Activated T-cell treated with anti-CD3 and anti-CD28 coated beads, Interleukin-2, amount 50 U/mL, for 1 hour (primary cell): Measurements from ENCODE around the gene WDR74.
"Not testable (repeated sequence)": the region's sequence is repeated elsewhere in the genome, so short reads cannot be mapped to it uniquely, and the experiment has no call there.

Experiments used
- DNase-seq: peaks from one replicate; pipeline ENCODE4 v3.0.0-alpha.2; 2020

Gene WDR74

GRCh38 chr11:62859281-62859703 is 19.9 kb upstream of the WDR74 start:
- not testable (repeated sequence) for DNase-seq

- DNase-seq, result no peak
Observed at GRCh38 chr11:62858201-62858600, 18.8 kb upstream of the WDR74 start.

DNA sequence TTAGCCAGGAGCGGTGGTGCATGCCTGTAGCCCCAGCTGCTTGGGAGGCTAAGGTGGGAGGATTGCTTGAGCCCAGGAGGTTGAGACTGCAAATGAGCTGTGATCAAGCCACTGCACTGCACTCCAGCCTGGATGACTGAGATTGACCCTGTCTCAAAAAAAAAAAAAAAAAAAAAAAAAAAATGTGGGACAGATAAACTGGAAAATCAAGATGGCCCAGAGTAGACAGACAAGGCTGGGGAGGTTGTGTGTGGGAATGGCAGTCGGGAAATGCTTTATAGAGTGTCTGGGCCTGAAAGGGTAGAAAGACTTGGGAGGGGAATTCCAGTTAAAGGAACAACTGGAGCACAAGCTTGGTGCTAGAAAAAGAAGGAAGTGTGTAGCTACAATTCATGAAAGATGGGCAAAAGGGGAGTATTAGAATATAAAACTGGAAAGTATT is 18.2 kb upstream of the WDR74 start:
- DNase-seq, result no peak

GRCh38 chr11:62856333-62856895 is 17.0 kb upstream of the WDR74 start:
- no peak for DNase-seq

DNA sequence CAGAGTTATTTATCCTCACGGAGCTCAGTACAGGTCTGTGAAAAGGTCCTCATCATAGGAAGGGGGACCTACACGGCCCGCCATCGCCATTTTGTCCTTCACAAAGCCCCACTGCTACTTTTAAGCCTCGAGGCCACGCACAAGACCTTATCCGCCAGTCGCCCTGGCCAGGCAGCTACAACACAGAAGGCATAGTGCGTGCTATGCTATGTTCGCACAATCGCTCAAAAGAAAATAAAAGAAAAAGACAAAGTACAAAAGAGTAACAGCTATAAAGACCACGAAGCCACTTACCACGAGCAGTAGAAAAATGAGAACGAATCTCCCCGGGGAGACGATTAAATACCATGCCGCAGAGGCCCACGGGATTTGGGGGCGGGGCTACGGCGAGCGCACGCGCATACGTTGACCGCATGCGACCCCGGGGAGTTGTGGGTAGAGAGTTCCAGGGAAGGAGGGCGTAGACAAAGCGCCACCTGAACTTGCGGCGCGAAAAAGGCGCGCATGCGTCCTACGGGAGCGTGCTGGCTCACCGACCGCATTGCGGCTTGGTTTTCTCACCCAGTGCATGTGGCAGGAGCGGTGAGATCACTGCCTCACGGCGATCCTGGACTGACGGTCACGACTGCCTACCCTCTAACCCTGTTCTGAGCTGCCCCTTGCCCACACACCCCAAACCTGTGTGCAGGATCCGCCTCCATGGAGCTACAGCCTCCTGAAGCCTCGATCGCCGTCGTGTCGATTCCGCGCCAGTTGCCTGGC is 16.4 kb upstream of the WDR74 start:
- peak; percentile 99 for DNase-seq

DNA sequence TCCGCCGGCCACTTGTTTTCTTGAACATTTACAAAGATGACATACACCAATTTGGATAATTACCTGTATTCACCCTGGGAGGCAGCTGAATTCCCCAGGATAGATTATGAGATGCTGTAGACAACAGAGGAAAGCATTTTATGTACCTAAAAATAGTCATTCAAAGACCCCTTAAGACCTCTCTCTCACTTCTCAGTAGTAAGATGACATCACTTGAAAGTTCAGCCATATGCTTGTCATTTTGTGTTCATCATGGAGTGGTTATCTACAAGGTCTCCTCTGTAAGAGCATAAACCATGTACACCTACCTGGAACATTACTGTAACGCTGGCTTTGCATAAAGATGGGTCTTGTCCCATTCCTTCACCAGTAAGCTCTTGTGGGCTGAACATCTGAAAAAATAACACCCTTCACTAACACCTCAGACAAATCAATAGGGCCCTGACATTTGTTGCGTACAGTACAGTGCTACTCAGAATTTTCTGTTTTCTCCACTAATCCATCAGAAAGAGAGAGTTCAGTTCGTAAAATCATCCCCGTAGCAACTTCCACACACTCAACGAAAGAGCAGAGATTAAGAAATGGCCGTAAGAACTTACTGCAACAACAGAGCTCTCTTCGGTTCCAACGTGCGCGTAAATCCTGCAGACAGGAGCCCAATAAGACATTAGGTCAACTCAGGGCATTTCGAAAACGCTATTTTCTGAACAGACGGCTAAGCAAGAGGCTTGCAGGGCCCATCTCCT is 15.6 kb upstream of the WDR74 start:
- no peak for DNase-seq

GRCh38 chr11:62854013-62854824 is 14.8 kb upstream of the WDR74 start:
- no peak for DNase-seq

DNA sequence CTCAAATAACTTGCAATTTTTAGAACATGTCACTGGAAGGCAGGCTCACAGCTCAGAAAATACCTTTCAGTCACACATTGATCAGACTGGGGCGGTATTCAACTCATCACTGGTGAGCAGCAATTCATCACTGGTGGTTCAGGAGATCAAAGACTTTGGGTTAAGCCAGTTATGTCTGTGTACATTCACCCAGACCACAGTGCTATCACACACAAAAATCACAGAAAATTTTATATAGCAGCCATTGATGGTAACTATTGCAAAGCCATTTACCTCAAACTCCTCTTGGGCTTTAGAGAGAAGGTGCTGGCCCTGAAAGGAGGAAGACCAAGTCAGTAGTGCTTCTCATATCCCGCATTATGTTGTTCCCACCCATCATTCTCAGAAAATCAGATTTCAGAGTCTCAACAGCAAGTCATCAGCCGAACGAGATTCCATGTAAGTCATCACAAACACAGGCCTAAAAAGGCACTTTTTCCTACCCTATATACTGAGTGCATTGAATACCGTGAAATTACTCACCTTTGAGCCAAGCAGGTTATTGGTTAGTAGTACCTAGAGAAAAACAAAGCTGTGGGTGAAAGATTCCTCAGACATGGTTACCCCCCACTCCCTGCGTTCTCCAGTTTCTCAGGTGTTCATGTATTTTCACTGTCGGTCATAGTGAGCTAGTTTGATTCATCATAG is 14.0 kb upstream of the WDR74 start:
- no peak for DNase-seq

GRCh38 chr11:62852523-62853188 is 13.3 kb upstream of the WDR74 start:
- no peak for DNase-seq

DNA sequence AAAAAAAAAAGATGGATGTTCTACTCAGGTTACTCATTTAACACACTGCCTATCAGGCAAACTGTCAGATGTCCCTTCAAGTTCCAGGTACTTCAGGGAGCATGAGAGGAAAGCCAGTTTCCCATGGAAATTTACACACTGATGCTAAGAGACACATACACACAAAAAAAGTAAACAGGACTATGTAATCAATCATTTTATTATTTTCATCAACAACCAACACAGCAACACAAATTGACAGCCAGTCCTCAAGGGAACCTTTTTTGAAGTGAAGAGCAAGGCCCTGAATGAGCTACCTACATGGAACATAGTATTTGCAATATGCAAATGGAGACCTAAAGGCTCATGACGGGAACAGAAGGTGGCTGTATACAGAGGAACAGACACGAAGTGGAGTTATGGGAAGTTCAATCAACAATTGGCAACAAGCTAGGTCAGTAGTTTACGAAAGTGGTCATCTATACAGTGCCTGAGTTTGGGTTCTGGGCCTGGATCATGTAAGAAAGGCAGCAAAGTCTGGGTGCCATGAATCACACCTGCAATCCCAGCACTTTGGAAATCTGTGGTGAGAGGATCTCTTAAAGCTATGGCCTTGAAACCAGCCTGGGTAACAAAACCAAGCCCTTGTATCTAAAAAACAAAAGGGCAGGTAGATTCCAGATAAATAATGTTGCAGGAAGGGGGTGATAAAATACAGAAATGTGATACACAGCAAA is 12.6 kb upstream of the WDR74 start:
- DNase-seq, result no peak

GRCh38 chr11:62850911-62851806 is 11.8 kb upstream of the WDR74 start:
- DNase-seq, result no peak

GRCh38 chr11:62847767-62848314 is 8.5 kb upstream of the WDR74 start:
- no peak for DNase-seq

GRCh38 chr11:62846177-62846576 is 6.8 kb upstream of the WDR74 start:
- no peak for DNase-seq

- DNase-seq, result no peak
Observed at GRCh38 chr11:62844154-62844553, 4.8 kb upstream of the WDR74 start.

GRCh38 chr11:62843466-62843865 is 4.1 kb upstream of the WDR74 start:
- DNase-seq, result no peak

GRCh38 chr11:62842891-62843290 is 3.5 kb upstream of the WDR74 start:
- DNase-seq, result not testable (repeated sequence)

DNA sequence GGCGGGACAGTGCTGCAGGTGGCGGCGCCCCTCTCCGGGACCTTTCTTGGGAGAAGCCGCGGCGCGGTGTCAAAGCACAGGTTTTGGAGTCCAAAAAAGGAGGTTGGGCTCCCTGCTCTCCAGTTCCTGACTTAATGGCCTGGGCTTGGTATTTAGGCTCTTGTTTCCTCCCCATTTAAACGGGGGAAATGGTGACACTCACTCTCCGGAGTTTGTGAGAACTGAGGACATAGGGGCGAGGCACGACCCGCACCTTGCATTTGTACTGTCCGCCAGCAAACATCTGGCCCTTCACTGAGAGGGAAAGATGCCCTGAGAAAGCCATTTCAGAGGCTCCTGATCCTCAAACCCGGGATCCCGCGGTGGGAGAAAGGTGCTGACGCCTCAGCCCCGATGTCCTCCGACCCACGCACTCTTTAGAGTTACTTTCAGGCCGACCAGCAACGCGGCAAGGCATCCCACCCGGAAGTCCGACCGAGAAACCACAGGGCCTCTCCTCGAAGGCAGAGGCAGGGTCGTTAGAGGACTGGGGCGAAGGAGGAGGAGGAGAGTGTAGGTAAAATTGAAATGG is 2.9 kb upstream of the WDR74 start:
- DNase-seq, result peak; percentile 76

- DNase-seq, result peak; percentile 91
Observed at GRCh38 chr11:62841361-62842170, 2.2 kb upstream of the WDR74 start.
